IMR-90 (cell line): ENCODE results near the gene AKIP1. TPM values are rescaled to one million over a fixed set of nuclear protein-coding genes. Genes with fewer than 3 reads are reported as not detected.

ENCODE experiments used
- ATAC-seq: fragments of 200-7000 bp; cut with Tn5 transposase; 2 replicates; pipeline ENCODE4 v1.9.1; 2020; ENCODE audit warnings: low read depth, mild to moderate bottlenecking, moderate library complexity
- BruUV-seq: library from RNA; stranded (reverse); fragments of 400-500 nt; replicated peaks from 2 replicates; lab custom pipeline; 2021; lab: Mats Ljungman, UMichigan
- CTCF ChIA-PET: fragments of 300-600 bp; formaldehyde crosslinking; extraction: SDS; loops from one replicate; lab custom pipeline; 2021; ENCODE audit warnings: antibody characterized with exemption; lab: Yijun Ruan, JAX
- POLR2A ChIA-PET: fragments of 300-600 bp; sonication (Branson Sonifier 250); formaldehyde crosslinking; loops from one replicate; lab custom pipeline; 2022; ENCODE audit warnings: antibody characterized with exemption; ENCODE audit not compliant: unreplicated experiment; lab: Charles Lee
- DNase-seq: peaks from one replicate; pipeline ENCODE4 v3.0.0; 2013
- H2AFZ ChIP-seq: replicated peaks from 2 replicates; pipeline ENCODE3; 2013; ENCODE audit warnings: low read length, mild to moderate bottlenecking; ENCODE audit not compliant: poor library complexity
- H2AK5ac ChIP-seq: 2 replicates; pipeline ENCODE4 v1.6.1; 2013; ENCODE audit warnings: low read depth, low read length, inconsistent platforms
- H2AK9ac ChIP-seq: replicated peaks from 2 replicates; pipeline ENCODE3; 2013; ENCODE audit warnings: mild to moderate bottlenecking, low read depth, low read length, moderate library complexity; ENCODE audit not compliant: poor library complexity
- H2BK120ac ChIP-seq: 2 replicates; pipeline ENCODE4 v1.6.1; 2013; ENCODE audit warnings: low read depth, low read length, inconsistent platforms
- H2BK15ac ChIP-seq: 3 replicates; pipeline ENCODE4 v1.6.1; 2013; ENCODE audit warnings: low read depth, low read length, inconsistent platforms
- H2BK20ac ChIP-seq: 2 replicates; pipeline ENCODE4 v1.6.1; 2013; ENCODE audit warnings: low read depth, mild to moderate bottlenecking, inconsistent platforms, low read length, moderate library complexity
- H2BK5ac ChIP-seq: 2 replicates; pipeline ENCODE4 v1.6.1; 2013; ENCODE audit warnings: mild to moderate bottlenecking, low read depth, low read length, inconsistent platforms; ENCODE audit not compliant: poor library complexity, severe bottlenecking
- H3K14ac ChIP-seq: replicated peaks from 2 replicates; pipeline ENCODE4 v1.6.1; 2013; ENCODE audit warnings: low read depth, low read length, inconsistent platforms
- H3K18ac ChIP-seq: 2 replicates; pipeline ENCODE4 v1.6.1; 2013; ENCODE audit warnings: low read depth, low read length, control low read depth
- H3K23ac ChIP-seq: 2 replicates; pipeline ENCODE4 v1.6.1; 2013; ENCODE audit warnings: low read depth, low read length, inconsistent platforms
- H3K27ac ChIP-seq: 2 replicates; pipeline ENCODE4 v1.5.1; 2013; ENCODE audit warnings: mild to moderate bottlenecking, control low read depth, low read length; ENCODE audit not compliant: insufficient read depth
- H3K27me3 ChIP-seq: 2 replicates; pipeline ENCODE4 v1.6.1; 2013; ENCODE audit warnings: low read length; ENCODE audit not compliant: control insufficient read depth, insufficient read depth
- H3K36me3 ChIP-seq: 2 replicates; pipeline ENCODE4 v1.6.1; 2013; ENCODE audit warnings: low read length, mixed read lengths; ENCODE audit not compliant: control insufficient read depth, insufficient read depth
- H3K4ac ChIP-seq: 2 replicates; pipeline ENCODE4 v1.6.1; 2013; ENCODE audit warnings: low read depth, low read length, inconsistent platforms
- H3K4me1 ChIP-seq: 2 replicates; pipeline ENCODE4 v1.6.1; 2013; ENCODE audit warnings: low read length, mixed read lengths; ENCODE audit not compliant: control insufficient read depth, insufficient read depth
- H3K4me2 ChIP-seq: 2 replicates; pipeline ENCODE4 v1.6.1; 2013; ENCODE audit warnings: low read depth, mild to moderate bottlenecking, control low read depth, low read length, moderate library complexity
- H3K4me3 ChIP-seq: 2 replicates; pipeline ENCODE4 v1.5.1; 2013; ENCODE audit warnings: low read depth, mild to moderate bottlenecking, control low read depth, low read length, moderate library complexity; ENCODE audit not compliant: insufficient read depth
- H3K56ac ChIP-seq: 2 replicates; pipeline ENCODE4 v1.6.1; 2013; ENCODE audit warnings: low read length, inconsistent platforms; ENCODE audit not compliant: insufficient read depth; ENCODE audit errors: extremely low read depth
- H3K79me1 ChIP-seq, 2 experiments: 2 replicates each; pipeline ENCODE4 v1.6.1; 2013; ENCODE audit warnings: low read length in 2 of 2, inconsistent platforms in 1 of 2, low read depth in 1 of 2
- H3K9ac ChIP-seq: 2 replicates; pipeline ENCODE4 v1.6.1; 2013; ENCODE audit warnings: low read depth, low read length, control low read depth
- H3K9me1 ChIP-seq: 2 replicates; pipeline ENCODE4 v1.6.1; 2013; ENCODE audit warnings: low read length, inconsistent platforms; ENCODE audit not compliant: insufficient read depth
- H3K9me3 ChIP-seq: 2 replicates; pipeline ENCODE4 v1.6.1; 2013; ENCODE audit warnings: low read length; ENCODE audit not compliant: control insufficient read depth, insufficient read depth
- H4K20me1 ChIP-seq: 2 replicates; pipeline ENCODE4 v1.6.1; 2013; ENCODE audit warnings: low read length, inconsistent platforms; ENCODE audit not compliant: insufficient read depth
- H4K5ac ChIP-seq: 2 replicates; pipeline ENCODE4 v1.6.1; 2013; ENCODE audit warnings: mild to moderate bottlenecking, low read depth, low read length, control low read depth
- H4K8ac ChIP-seq, 2 experiments: 2 replicates each; pipeline ENCODE4 v1.6.1; 2013; ENCODE audit warnings: low read depth in 2 of 2, low read length in 2 of 2, control low read depth in 1 of 2, inconsistent platforms in 1 of 2
- H4K91ac ChIP-seq: 2 replicates; pipeline ENCODE4 v1.6.1; 2013; ENCODE audit warnings: low read depth, low read length, inconsistent platforms; ENCODE audit not compliant: insufficient read depth
- BHLHE40 ChIP-seq: fragments of 150-350 bp; IDR thresholded peaks from 2 replicates; pipeline ENCODE4 v1.6.1; 2016; ENCODE audit warnings: mild to moderate bottlenecking, low read depth, low read length
- CHD1 ChIP-seq: IDR thresholded peaks from 2 replicates; pipeline ENCODE4 v1.6.1; 2012; ENCODE audit warnings: low read depth, low read length, improper control_type of control experiment
- MAFK ChIP-seq: IDR thresholded peaks from 2 replicates; pipeline ENCODE4 v1.6.1; 2012; ENCODE audit warnings: low read depth, low read length, improper control_type of control experiment
- NFE2L2 ChIP-seq: fragments of 150-350 bp; IDR thresholded peaks from 2 replicates; pipeline ENCODE4 v1.6.1; 2016; ENCODE audit warnings: low read depth, mild to moderate bottlenecking, low read length
- RAD21 ChIP-seq: IDR thresholded peaks from 2 replicates; pipeline ENCODE4 v1.6.1; 2012; ENCODE audit warnings: low read length, improper control_type of control experiment
- RFX5 ChIP-seq: IDR thresholded peaks from 2 replicates; pipeline ENCODE4 v1.8.0; 2012; ENCODE audit warnings: low read depth, mild to moderate bottlenecking, low read length, moderate library complexity
- SMC3 ChIP-seq: fragments of 150-350 bp; IDR thresholded peaks from 2 replicates; pipeline ENCODE4 v1.6.1; 2016; ENCODE audit warnings: low read depth, mild to moderate bottlenecking, antibody characterized with exemption, low read length, moderate library complexity
- WGBS, 2 experiments: methylation state at CpG; one replicate each; pipeline versions ENCODE4 v1.1.5 to v1.1.7; 2013; ENCODE audit warnings: missing lambda C conversion rate in 2 of 2; ENCODE audit not compliant: insufficient read length in 1 of 2; ENCODE audit errors: extremely low coverage in 2 of 2; 5-methylcytosine and 5-hydroxymethylcytosine counted together
- dilution Hi-C: fragments of 300-500 bp; cut with HindIII; formaldehyde crosslinking; loops from one replicate; pipeline ENCODE4 v1.14.3; 2018; ENCODE audit warnings: low sequenced_read_pairs; ENCODE audit not compliant: unreplicated experiment
- in situ Hi-C: fragments of 300-500 bp; cut with MboI; formaldehyde crosslinking; loops from 3 replicates; pipeline ENCODE4 v1.14.3; 2019; ENCODE audit warnings: low sequenced_read_pairs, inconsistent platforms, mixed read lengths
- intact Hi-C: fragments of 100-400 bp; cut with micrococcal nuclease; formaldehyde crosslinking; loops from 2 replicates; pipeline ENCODE4 v1.10.0; 2022
- polyA plus RNA-seq, 3 experiments: library from polyadenylated mRNA; depleted of rRNA; stranded (reverse); fragments of >200 nt; gene quantifications; 2 replicates each; pipeline ENCODE4 v1.2.3, GENCODE V29; 2012; ENCODE audit warnings: low replicate concordance in 1 of 3
- total RNA-seq: library from RNA; depleted of rRNA; stranded (reverse); fragments of >200 nt; gene quantifications from 2 replicates; pipeline ENCODE4 v1.2.3, GENCODE V29; 2012

AKIP1 gene
- total and polyA plus RNA-seq, 2 of the 4 experiments (the other 2 are of a cell fraction), result 33.9 to 36.0 TPM

DNA sequence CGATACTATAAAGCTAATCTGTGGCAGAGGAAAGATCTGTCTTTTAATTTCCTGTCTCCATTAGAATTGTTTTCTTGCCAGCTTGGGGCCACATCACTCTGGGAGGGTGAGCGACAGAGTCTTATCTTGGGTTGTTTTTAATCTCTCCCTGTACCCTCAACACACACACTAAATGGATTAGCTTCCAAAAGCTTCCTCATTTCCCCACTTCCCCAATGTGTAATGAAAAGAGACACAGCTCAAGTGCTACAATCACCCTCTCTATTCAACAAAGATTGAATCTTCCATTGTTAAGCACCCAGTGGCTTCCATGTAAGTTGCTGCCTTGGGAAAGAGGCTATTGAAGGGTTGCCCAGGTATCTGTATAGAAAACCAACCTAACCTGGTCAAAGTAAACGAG is 37.9 kb downstream of the AKIP1 start:
- Histone ChIP-seq H2AFZ (no peak overlapping the region), H2BK5ac (no peak overlapping the region), H3K18ac (no peak overlapping the region), H3K27me3 (no peaks in the 10 kb centered on the region), H3K79me1 (peaks cover 0 to 4% of the 10 kb centered on the region in 2 experiments; a peak in 1 of 4 replicates), H3K9me3 (no peaks in the 10 kb centered on the region), H3K56ac (no peak overlapping the region), H4K8ac (no peak overlapping the region), H2BK20ac (no peak overlapping the region), H2AK5ac (no peak overlapping the region), H3K4me3 (no peak overlapping the region), H3K9ac (no peak overlapping the region), H4K20me1 (no peaks in the 10 kb centered on the region), H4K5ac (no peak overlapping the region), H3K4ac (no peak overlapping the region), H2AK9ac (no peak overlapping the region), H2BK15ac (no peak overlapping the region), H3K27ac (no peak overlapping the region), H3K4me2 (no peak overlapping the region), H2BK120ac (no peak overlapping the region), H3K23ac (no peak overlapping the region), H3K9me1 (no peaks in the 10 kb centered on the region), H3K4me1 (peaks cover 2% of the 10 kb centered on the region), H3K14ac (no peak overlapping the region), H4K91ac (no peak overlapping the region; the same call in 1 of the 2 replicates), H3K36me3 (peaks cover 18% of the 10 kb centered on the region)
- ChIA-PET CTCF (interaction anchor here (0.7 to 2.8 kb wide), 5 partner anchors 11 to 299 kb away, joined by 3 to 16 read pairs (median 4); no protein-coding TSS in a partner anchor), POLR2A (no interaction called here)
- intact Hi-C loops (no loop called here), in situ Hi-C loops (no loop called here), dilution Hi-C loops (no loop called here)
- no TSS peak for BruUV-seq
- no CpG with 5 or more reads among the region's 3 CpGs for WGBS, 2 experiments
- DNase-seq (no peak), ATAC-seq (no peak)
- no peak for TF ChIP-seq SMC3
- no peak for TF ChIP-seq BHLHE40
- no peak for TF ChIP-seq RFX5
- no peak for TF ChIP-seq CHD1
- TF ChIP-seq NFE2L2, result no peak
- TF ChIP-seq MAFK, result no peak
- TF ChIP-seq RAD21, result no peak
